Stomach (tissue), 9 donors: ENCODE data around the gene AGBL4. TPM values are rescaled to one million over a fixed set of nuclear protein-coding genes. Genes with fewer than 3 reads are reported as not detected.
A peak's percentile ranks its signal among the peaks of the same experiment; 100 is the strongest.

ENCODE experiments used
- DNase-seq, 2 donors: peaks; one replicate each; pipeline versions ENCODE4 v3.0.0 to v3.0.0-alpha.2; 2013 to 2019
- H3K27ac ChIP-seq, 5 donors: fragments of 200-600 bp in 4 of 5; sonication (generic) in 4 of 5; one replicate each; pipeline ENCODE4 v1.5.1; 2013 to 2019; ENCODE audit warnings: mild to moderate bottlenecking in 1 of 5, moderate library complexity in 1 of 5
- H3K27me3 ChIP-seq, 3 donors: fragments of 200-600 bp; sonication (generic); one replicate each; pipeline ENCODE4 v1.5.1; 2017 to 2019; ENCODE audit warnings: mixed run types in 1 of 3
- H3K36me3 ChIP-seq, 4 donors: fragments of 200-600 bp; sonication (generic); 1 replicate in 3 of 4; 2 replicates in 1 of 4; pipeline ENCODE4 v1.5.1; 2016 to 2019
- H3K4me1 ChIP-seq, 4 donors: fragments of 200-600 bp; sonication (generic); one replicate each; pipeline ENCODE4 v1.5.1; 2016 to 2019
- H3K4me3 ChIP-seq, 4 donors: fragments of 200-600 bp; sonication (generic) in 3 of 4; one replicate each; pipeline ENCODE4 v1.5.1; 2016 to 2019; ENCODE audit warnings: mild to moderate bottlenecking in 1 of 4
- H3K9me3 ChIP-seq, 4 donors: fragments of 200-600 bp; sonication (generic); one replicate each; pipeline ENCODE4 v1.5.1; 2016 to 2019
- CTCF ChIP-seq, 7 experiments: fragments of 450-650 bp in 4 of 7; fragments of 200-600 bp in 3 of 7; sonication (generic) in 3 of 7; IDR thresholded peaks; one replicate each; pipeline ENCODE4 v1.5.1; 2016 to 2019; ENCODE audit warnings: antibody characterized with exemption in 7 of 7, control low read depth in 2 of 7, mild to moderate bottlenecking in 1 of 7
- EP300 ChIP-seq: sonication (generic); formaldehyde crosslinking; IDR thresholded peaks from one replicate; pipeline ENCODE4 v1.6.1; 2017; ENCODE audit warnings: antibody characterized with exemption
- POLR2A ChIP-seq, 4 donors: fragments of 450-650 bp; IDR thresholded peaks; one replicate each; pipeline ENCODE4 v1.6.1; 2016; ENCODE audit warnings: antibody characterized with exemption in 4 of 4, control low read depth in 2 of 4, mild to moderate bottlenecking in 1 of 4, moderate library complexity in 1 of 4
- POLR2AphosphoS5 ChIP-seq, 3 donors: sonication (generic); formaldehyde crosslinking; IDR thresholded peaks; one replicate each; pipeline ENCODE4 v1.6.1; 2016; ENCODE audit warnings: antibody characterized with exemption in 3 of 3
- WGBS, 5 donors: extraction: QIAGEN DNeasy Blood & Tissue Kit in 3 of 5; methylation state at CpG; one replicate each; pipeline versions ENCODE4 v1.1.5 to v1.1.7; 2013 to 2018; 5-methylcytosine and 5-hydroxymethylcytosine counted together
- intact Hi-C: fragments of 100-400 bp; cut with DNase I; formaldehyde crosslinking; loops from one replicate; pipeline ENCODE4 v1.15.1; 2023; ENCODE audit warnings: low total_unique reads
- polyA plus RNA-seq, 3 donors: library from polyadenylated mRNA; stranded (reverse); fragments of 200-250 nt; gene quantifications; one replicate each; pipeline ENCODE4 v1.2.3, GENCODE V29; 2013
- total RNA-seq, 5 donors: library from RNA; depleted of rRNA; stranded (reverse); fragments of >200 nt; gene quantifications; one replicate each; pipeline versions ENCODE4 v1.1.0 to v1.2.3, GENCODE V29; 2014 to 2016
- donor health status: healthy with polysubstance abuse.
- donor health status: Bipolar disorder and iron deficiency.
- donor health status: healthy.

Gene AGBL4
- total and polyA plus RNA-seq, 8 donors, result 0.92 TPM; not detected in 7

- 59 to 69% (median 67%) methylated on average over 13 of the region's 13 CpGs for WGBS, 5 donors
Measured at GRCh38 chr1:48947761-48948537, 1075.8 kb downstream of the AGBL4 start.

GRCh38 chr1:48946070-48946469 is 1077.7 kb downstream of the AGBL4 start:
- no peaks in the 10 kb centered on the region for H3K27me3 ChIP-seq
- 66 to 85% (median 85%) methylated on average over 2 of the region's 2 CpGs for WGBS, 5 donors
- H3K4me1 ChIP-seq, result no peaks in the 10 kb centered on the region
- no peaks in the 10 kb centered on the region for H3K9me3 ChIP-seq
- TF ChIP-seq CTCF (IDR thresholded peaks at IDR 0.05) (no peak), POLR2A (IDR thresholded peaks at IDR 0.05) (no peak), POLR2AphosphoS5 (IDR thresholded peaks at IDR 0.05) (no peak), EP300 (no peak)
- H3K36me3 ChIP-seq, result no peaks in the 10 kb centered on the region
- intact Hi-C loops, result no loop called here
- H3K4me3 ChIP-seq, result no peak overlapping the region
- no peak for DNase-seq
- no peak overlapping the region for H3K27ac ChIP-seq

More at GRCh38 chr1:48947761-48948537, 1075.8 kb downstream of the AGBL4 start:
- peak in 1 of 2 donors; percentile 44 for DNase-seq
- Histone ChIP-seq H3K4me1 (no peaks in the 10 kb centered on the region), H3K27ac (no peak overlapping the region), H3K36me3 (no peaks in the 10 kb centered on the region), H3K27me3 (no peaks in the 10 kb centered on the region), H3K4me3 (no peak overlapping the region), H3K9me3 (no peaks in the 10 kb centered on the region)
- intact Hi-C loops, result no loop called here
- TF ChIP-seq POLR2AphosphoS5 (IDR thresholded peaks at IDR 0.05) (no peak), CTCF (IDR thresholded peaks at IDR 0.05) (no peak), EP300 (no peak), POLR2A (IDR thresholded peaks at IDR 0.05) (no peak)

GRCh38 chr1:48944811-48945210 is 1078.9 kb downstream of the AGBL4 start:
- Histone ChIP-seq H3K4me1 (no peaks in the 10 kb centered on the region), H3K36me3 (no peaks in the 10 kb centered on the region), H3K9me3 (no peaks in the 10 kb centered on the region), H3K4me3 (no peak overlapping the region), H3K27ac (no peak overlapping the region), H3K27me3 (no peaks in the 10 kb centered on the region)
- DNase-seq, result no peak
- no peak for TF ChIP-seq CTCF (IDR thresholded peaks at IDR 0.05)
- no peak for TF ChIP-seq POLR2AphosphoS5 (IDR thresholded peaks at IDR 0.05)
- no peak for TF ChIP-seq EP300
- no peak for TF ChIP-seq POLR2A (IDR thresholded peaks at IDR 0.05)
- intact Hi-C loops, result no loop called here

GRCh38 chr1:48943826-48944225 is 1079.9 kb downstream of the AGBL4 start:
- no peaks in the 10 kb centered on the region for H3K27me3 ChIP-seq
- no peaks in the 10 kb centered on the region for H3K36me3 ChIP-seq
- H3K4me1 ChIP-seq, result no peaks in the 10 kb centered on the region
- intact Hi-C loops, result no loop called here
- WGBS, 5 donors, result 85 to 94% (median 89%) methylated on average over 5 of the region's 5 CpGs
- no peaks in the 10 kb centered on the region for H3K9me3 ChIP-seq
- DNase-seq, result no peak
- TF ChIP-seq POLR2AphosphoS5 (IDR thresholded peaks at IDR 0.05) (no peak), CTCF (IDR thresholded peaks at IDR 0.05) (no peak), POLR2A (IDR thresholded peaks at IDR 0.05) (no peak), EP300 (no peak)
- no peak overlapping the region for H3K27ac ChIP-seq
- no peak overlapping the region for H3K4me3 ChIP-seq
